Measurements from ENCODE around the gene PSMB2.

- TF ChIP-seq YY1 (IDR thresholded peaks at IDR 0.05; ENCODE audit: insufficient read depth, insufficient read length) (no peak), ZNF274 (IDR thresholded peaks at IDR 0.05; ENCODE audit: low read depth, low read length) (no peak), SUZ12 (IDR thresholded peaks at IDR 0.05; ENCODE audit: extremely low read depth, insufficient read depth, insufficient read length) (no peak)
These were observed 21.8 kb downstream of the PSMB2 start for GRCh38 chr1:35619237-35620121.

Data from NT2/D1 (cell line).